GM18873 (cell line): Measurements from ENCODE around the gene TMEM176A.
"Not testable (repeated sequence)": the region's sequence is repeated elsewhere in the genome, so short reads cannot be mapped to it uniquely, and the experiment has no call there.

ENCODE experiments used
- ATAC-seq: cut with Tn5 transposase; IDR thresholded peaks from one replicate; pipeline ENCODE4 v1.9.1; 2021; ENCODE audit warnings: mild to moderate bottlenecking, moderate library complexity, moderate number of reproducible peaks; ENCODE audit not compliant: unreplicated experiment, low FRiP score

TMEM176A gene

DNA sequence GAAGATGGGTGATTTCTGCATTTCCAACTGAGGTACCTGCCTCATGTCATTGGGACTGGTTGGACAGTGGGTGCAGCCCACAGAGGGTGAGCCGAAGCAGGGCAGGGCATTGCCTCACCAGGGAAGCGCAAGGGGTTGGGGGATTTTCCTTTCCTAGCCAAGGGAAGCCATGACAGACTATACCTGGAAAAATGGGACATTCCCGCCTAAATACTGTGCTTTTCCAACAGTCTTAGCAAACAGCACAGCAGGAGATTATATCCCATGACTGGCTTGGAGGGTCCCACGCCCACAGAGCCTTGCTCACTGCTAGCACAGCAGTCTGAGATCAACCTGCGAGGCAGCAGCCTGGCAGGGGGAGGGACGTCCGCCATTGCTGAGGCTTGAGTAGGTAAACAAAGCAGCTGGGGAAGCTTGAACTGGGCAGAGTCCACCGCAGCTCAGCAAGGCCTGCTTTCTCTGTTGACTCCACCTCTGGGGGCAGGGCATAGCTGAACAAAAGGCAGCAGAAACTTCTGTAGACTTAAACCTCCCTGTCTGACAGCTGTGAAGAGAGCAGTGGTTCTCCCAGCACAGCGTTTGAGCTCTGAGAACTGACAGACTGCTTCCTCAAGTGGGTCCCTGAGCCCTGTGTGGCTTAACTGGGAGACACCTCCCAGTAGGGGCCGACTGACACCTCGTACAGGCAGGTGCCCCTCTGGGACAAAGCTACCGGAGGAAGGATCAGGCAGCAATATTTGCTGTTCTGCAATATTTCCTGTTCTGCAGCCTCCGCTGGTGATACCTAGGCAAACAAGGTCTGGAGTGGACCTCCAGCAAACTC, 7.3 kb downstream of the TMEM176A start:
- ATAC-seq, result not testable (repeated sequence)

GRCh38 chr7:150814328-150815001, 13.9 kb downstream of the TMEM176A start:
- no peak for ATAC-seq

- ATAC-seq, result no peak
Measured at GRCh38 chr7:150818971-150819370, 18.4 kb downstream of the TMEM176A start.

GRCh38 chr7:150820148-150820547, 19.6 kb downstream of the TMEM176A start:
- no peak for ATAC-seq

GRCh38 chr7:150820578-150821198, 20.1 kb downstream of the TMEM176A start:
- no peak for ATAC-seq

GRCh38 chr7:150823043-150823442, 22.5 kb downstream of the TMEM176A start:
- no peak for ATAC-seq

GRCh38 chr7:150823484-150824126, 23.0 kb downstream of the TMEM176A start:
- no peak for ATAC-seq

- no peak for ATAC-seq
Measured at GRCh38 chr7:150824379-150825177, 24.0 kb downstream of the TMEM176A start.

DNA sequence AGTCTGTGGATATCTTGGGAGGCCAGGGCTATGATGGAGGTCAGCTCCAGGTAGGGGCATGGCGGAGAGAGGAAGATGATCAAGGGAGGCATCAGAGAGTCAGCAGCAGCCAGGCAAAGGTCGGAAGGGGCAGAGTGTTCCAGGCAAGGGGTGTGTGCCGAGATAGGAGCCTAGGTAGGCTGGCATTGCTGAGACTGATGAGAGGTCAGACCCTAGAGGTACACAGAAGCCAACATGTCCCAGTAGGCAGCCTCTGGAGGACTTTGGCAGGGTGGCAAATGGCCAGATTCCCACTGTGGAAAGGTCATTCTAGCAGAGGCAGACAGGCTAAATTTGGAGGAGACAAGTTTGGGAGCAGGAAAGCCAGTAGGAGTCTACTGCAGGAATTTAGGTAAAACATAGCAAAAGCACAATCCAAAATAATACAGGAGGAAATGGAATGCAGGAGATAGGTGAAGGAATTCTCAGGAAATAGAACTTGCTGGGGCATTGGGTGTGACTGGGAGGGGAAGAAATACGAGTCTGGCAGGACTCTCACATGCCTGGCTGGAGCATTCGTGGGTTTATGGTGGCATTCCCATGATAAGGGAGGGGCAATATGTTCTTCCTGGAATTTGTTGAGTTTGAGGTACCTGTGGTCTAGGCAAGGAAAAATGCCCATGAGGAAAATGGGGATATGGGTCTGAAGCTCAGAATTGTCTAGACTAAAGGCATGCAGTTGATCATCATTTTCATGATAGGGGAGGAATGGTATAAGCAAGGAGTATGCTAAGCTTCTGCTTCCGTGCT, 25.7 kb downstream of the TMEM176A start:
- ATAC-seq, result no peak

GRCh38 chr7:150828384-150828783, 27.8 kb downstream of the TMEM176A start:
- ATAC-seq, result no peak

DNA sequence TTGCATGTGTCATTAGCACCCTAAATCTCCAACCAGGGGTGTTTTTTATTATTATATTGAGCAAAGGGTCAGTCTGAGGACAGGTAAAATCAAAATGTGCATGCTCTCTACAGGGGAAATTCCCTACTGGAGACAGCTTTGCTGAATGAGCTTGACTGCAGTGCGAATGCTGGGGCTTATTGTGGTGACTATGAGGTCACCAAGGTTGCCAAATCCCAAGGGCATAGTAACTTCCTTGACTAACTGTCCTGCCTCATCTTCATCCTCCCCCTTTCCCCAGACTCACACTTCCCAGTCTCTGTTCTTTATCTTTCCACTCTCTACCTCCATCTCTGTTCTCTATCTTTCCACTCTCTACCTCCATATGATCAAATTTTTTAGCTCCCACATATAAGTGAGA, 28.9 kb downstream of the TMEM176A start:
- ATAC-seq, result no peak

GRCh38 chr7:150830937-150831336, 30.4 kb downstream of the TMEM176A start:
- no peak for ATAC-seq

- ATAC-seq, result no peak
Measured at GRCh38 chr7:150831851-150832250, 31.3 kb downstream of the TMEM176A start.

DNA sequence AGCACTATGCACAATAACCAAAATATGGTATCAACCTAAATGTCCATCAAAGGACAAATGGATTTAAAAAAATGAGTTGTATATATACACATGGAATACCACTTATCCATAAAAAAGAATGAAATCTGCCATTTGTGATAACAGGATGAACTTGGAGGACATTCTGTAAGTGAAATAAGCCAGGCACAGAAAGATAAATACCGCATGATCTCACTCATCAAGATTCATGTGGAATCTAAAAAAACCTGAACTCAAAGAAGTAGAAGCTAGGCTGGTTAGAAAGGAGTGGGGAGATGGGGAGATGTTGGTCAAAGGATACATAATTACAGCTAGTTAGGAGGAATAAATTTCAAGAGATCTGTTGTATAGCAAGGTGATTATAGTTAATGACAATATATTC, 34.5 kb downstream of the TMEM176A start:
- ATAC-seq, result no peak

- ATAC-seq, result no peak
Measured at GRCh38 chr7:150835702-150836280, 35.2 kb downstream of the TMEM176A start.

- ATAC-seq, result no peak
Measured at GRCh38 chr7:150838965-150839650, 38.5 kb downstream of the TMEM176A start.

GRCh38 chr7:150842018-150842417, 41.4 kb downstream of the TMEM176A start:
- no peak for ATAC-seq

- no peak for ATAC-seq
Measured at GRCh38 chr7:150842716-150843115, 42.1 kb downstream of the TMEM176A start.
